ENCODE data around the gene SVEP1.

GRCh38 chr9:110432253-110432652 lies 147.3 kb downstream of the SVEP1 start:
- TF ChIP-seq CTCF (IDR thresholded peaks at IDR 0.05; ENCODE audit: insufficient read depth, low read length, poor library complexity, severe bottlenecking), result no peak
- no peak for TF ChIP-seq EZH2phosphoT487 (conservative IDR thresholded peaks at IDR 0.05; ENCODE audit: low read length)
